ENCODE results near the gene STK25.
"Not testable (repeated sequence)": the region's sequence is repeated elsewhere in the genome, so short reads cannot be mapped to it uniquely, and the experiment has no call there.

STK25 gene

GRCh38 chr2:241467777-241468475 is 40.5 kb downstream of the STK25 start:
- TF ChIP-seq POLR2A (IDR thresholded peaks at IDR 0.05; ENCODE audit: low read depth, low read length): no peak
- no peak for DNase-seq (ENCODE audit: insufficient read length, low spot score)

DNA sequence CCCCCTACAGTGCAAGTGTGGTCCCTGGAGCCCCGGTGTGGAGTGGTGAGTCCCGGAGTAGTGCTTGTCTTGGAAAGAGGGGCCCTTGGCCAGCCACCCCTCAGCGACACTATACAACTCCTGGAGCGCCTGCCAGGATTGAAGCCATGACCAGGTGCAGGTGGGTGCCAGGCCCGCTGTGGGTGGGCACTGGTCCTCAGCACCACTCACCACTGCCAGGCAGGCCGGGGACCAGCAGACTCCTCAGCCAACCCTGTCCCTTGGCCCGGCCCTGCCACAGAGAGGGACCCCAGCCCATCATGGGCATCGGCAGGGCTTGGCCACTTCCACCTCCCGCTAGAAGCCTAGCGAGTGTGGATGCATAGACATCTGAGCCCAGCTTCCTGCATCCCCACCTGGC is 42.2 kb downstream of the STK25 start:
- no peak for FAIRE-seq
- no peak for DNase-seq (ENCODE audit: insufficient read length, low spot score)
- TF ChIP-seq POLR2A (IDR thresholded peaks at IDR 0.05; ENCODE audit: low read depth, low read length): no peak

More at GRCh38 chr2:241467777-241468475, 40.5 kb downstream of the STK25 start:
- FAIRE-seq: no peak

- no peak for DNase-seq (ENCODE audit: insufficient read length, low spot score)
- no peak for TF ChIP-seq POLR2A (IDR thresholded peaks at IDR 0.05; ENCODE audit: low read depth, low read length)
- no peak for FAIRE-seq
Measured at GRCh38 chr2:241465543-241465942, 42.8 kb downstream of the STK25 start.

- TF ChIP-seq POLR2A (IDR thresholded peaks at IDR 0.05; ENCODE audit: low read depth, low read length): no peak
- DNase-seq (ENCODE audit: insufficient read length, low spot score): no peak
- no peak for FAIRE-seq
Measured at GRCh38 chr2:241463276-241464135, 44.9 kb downstream of the STK25 start.

- no peak for TF ChIP-seq POLR2A (IDR thresholded peaks at IDR 0.05; ENCODE audit: low read depth, low read length)
- no peak for FAIRE-seq
- DNase-seq (ENCODE audit: insufficient read length, low spot score): no peak
Measured at GRCh38 chr2:241461693-241462677, 46.4 kb downstream of the STK25 start.

- no peak for TF ChIP-seq POLR2A (IDR thresholded peaks at IDR 0.05; ENCODE audit: low read depth, low read length)
- FAIRE-seq (no peak), DNase-seq (ENCODE audit: insufficient read length, low spot score) (no peak)
Measured at GRCh38 chr2:241460631-241461030, 47.8 kb downstream of the STK25 start.

DNA sequence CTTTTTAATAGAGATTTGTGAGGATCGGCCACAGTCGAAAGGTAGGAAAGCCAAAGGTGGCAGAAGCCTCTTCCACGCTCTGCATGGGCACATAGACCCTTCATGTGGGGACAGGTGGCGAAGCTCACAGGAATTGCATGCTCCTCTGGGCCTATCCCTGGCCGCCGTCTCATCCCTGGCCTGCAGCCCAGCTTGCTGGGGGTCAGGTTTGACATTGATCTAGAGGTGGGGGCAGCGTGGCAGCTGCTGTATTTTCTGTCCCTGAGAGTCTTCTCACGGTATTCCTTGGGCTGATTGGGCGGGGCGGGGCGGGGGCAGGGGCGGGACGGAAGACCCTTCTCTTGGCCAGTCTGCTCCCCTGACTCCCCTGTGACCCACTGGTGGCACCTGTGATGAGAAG is 48.9 kb downstream of the STK25 start:
- TF ChIP-seq POLR2A (IDR thresholded peaks at IDR 0.05; ENCODE audit: low read depth, low read length): no peak
- no peak for DNase-seq (ENCODE audit: insufficient read length, low spot score)
- no peak for FAIRE-seq

GRCh38 chr2:241458687-241459086 is 49.7 kb downstream of the STK25 start:
- DNase-seq (ENCODE audit: insufficient read length, low spot score) (no peak), FAIRE-seq (no peak)
- no peak for TF ChIP-seq POLR2A (IDR thresholded peaks at IDR 0.05; ENCODE audit: low read depth, low read length)

DNA sequence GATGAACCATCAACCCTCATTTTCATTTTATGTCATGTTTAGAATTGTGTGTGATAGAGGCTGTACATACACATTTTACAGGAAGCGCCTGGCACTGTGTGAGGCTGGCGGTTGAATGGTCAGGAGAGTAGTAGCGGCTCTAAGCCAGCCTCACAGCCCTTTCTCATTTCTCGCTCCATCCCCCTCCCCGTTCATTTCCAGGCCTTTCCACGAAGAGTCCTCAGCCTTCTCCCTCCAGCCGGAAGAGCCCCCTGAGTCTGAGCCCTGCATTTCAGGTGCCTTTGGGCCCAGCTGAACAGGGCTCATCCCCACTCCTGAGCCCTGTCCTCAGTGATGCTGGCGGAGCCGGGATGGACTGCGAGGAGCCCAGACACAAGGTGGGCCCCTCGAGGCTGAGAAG is 51.8 kb downstream of the STK25 start:
- DNase-seq (ENCODE audit: insufficient read length, low spot score): no peak
- no peak for FAIRE-seq
- TF ChIP-seq POLR2A (IDR thresholded peaks at IDR 0.05; ENCODE audit: low read depth, low read length): no peak

GRCh38 chr2:241454837-241455485 is 53.4 kb downstream of the STK25 start:
- DNase-seq (ENCODE audit: insufficient read length, low spot score) (no peak), FAIRE-seq (no peak)

DNA sequence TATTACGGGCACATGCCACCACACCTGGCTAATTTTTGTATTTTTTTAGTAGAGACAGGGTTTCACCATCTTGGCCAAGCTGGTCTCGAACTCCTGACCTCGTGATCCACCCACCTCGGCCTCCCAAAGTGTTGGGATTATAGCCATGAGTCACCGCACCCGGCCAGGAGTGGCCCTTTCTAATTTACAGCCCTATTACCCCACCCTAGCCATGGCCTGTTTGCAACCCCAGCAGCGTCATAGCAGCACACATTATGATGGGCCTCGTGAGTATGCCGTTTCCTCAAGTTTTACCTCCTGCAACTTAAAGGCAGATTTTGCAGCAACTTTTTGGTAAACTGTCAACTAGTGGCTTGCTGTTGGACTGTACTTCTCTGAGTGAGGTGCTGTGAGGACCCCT is 54.5 kb downstream of the STK25 start:
- not testable (repeated sequence) for FAIRE-seq; DNase-seq (ENCODE audit: insufficient read length, low spot score)

More at GRCh38 chr2:241454837-241455485, 53.4 kb downstream of the STK25 start:
- no peak for TF ChIP-seq POLR2A (IDR thresholded peaks at IDR 0.05; ENCODE audit: low read depth, low read length)

DNA sequence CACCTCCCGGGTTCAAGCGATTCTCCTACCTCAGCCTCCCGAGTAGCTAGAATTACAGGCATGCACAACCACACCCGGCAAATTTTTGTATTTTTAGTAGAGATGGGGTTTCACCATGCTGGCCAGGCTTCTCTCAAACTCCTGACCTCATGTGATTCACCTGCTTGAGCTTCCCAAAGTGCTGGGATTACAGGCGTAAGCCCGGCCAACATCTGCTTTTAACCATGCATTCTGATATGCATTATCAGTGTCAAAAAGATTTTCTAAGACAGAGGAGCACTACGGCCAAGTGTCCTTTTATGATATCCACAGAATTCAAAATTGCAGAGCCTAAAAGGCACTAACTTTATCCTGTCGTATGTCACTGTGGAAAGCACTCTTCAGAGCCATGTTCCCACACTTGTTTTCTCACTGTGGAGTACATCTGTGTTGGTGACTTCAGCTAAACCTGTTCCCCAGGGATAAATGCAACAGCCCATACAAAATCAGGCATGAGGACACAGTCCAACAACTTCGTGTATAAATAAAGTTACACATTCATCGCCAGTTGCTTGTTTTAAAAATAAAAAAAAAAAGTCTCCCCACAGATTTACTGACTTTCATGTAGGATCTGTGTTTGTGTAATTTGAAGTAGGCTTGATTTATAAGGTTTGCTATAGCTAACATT is 56.4 kb downstream of the STK25 start:
- no peak for DNase-seq (ENCODE audit: insufficient read length, low spot score)
- no peak for FAIRE-seq
- no peak for TF ChIP-seq POLR2A (IDR thresholded peaks at IDR 0.05; ENCODE audit: low read depth, low read length)

DNA sequence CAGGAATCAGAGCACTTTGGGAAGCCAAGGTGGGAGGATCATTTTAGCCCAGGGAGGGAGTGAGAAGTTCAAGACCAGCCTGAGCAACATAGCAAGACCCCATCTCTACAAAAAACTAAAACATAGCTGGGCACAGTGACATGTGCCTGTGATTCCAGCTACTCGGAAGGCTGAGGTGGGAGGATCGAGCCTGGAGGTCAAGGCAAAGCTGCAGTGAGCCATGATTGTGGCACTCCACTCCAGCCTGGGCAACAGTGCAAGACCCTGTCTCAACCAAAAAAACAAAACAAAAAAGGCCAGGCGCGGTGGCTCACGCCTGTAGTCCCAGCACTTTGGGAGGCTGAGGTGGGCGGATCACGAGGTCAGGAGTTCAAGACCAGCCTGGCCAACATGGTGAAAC is 58.3 kb downstream of the STK25 start:
- DNase-seq (ENCODE audit: insufficient read length, low spot score); FAIRE-seq: not testable (repeated sequence)
